ENCODE data around the gene GARIN1A. TPM values are rescaled to one million over a fixed set of nuclear protein-coding genes. Genes with fewer than 3 reads are reported as not detected.

GARIN1A gene
- total and polyA plus RNA-seq, 10 of the 15 experiments (the other 5 are each of a cell fraction or from before 2014, with no cell fraction given) = 0.04 to 0.43 (median 0.23) TPM; not detected in 1

DNA sequence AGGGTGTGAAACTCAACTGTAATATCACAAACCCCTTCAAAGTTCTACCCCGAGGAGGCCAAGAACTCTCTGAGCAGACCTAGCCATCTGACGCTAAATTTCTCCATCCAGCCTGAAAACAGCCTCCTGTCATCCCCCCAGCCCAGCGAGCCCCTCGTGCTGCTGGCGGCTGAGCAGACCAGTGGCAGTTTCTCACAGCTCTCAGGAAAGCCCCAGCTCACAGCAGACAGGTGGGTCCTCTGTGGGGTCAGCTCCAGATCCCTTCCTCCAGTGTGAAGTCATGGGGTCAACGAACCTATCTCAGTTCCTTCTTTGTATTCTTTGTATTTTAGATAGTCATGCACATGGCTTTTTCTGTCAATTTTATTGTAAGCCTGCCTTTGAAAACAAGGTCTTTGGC lies 7.8 kb downstream of the GARIN1A start (continued):
- TF ChIP-seq, protein P1, sequence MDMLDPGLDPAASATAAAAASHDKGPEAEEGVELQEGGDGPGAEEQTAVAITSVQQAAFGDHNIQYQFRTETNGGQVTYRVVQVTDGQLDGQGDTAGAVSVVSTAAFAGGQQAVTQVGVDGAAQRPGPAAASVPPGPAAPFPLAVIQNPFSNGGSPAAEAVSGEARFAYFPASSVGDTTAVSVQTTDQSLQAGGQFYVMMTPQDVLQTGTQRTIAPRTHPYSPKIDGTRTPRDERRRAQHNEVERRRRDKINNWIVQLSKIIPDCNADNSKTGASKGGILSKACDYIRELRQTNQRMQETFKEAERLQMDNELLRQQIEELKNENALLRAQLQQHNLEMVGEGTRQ (IDR thresholded peaks at IDR 0.05; ENCODE audit: borderline replicate concordance, low read depth, low read length) = no peak
- TF ChIP-seq IKZF1 (conservative IDR thresholded peaks at IDR 0.05) (peak; percentile 61), NFXL1 (IDR thresholded peaks at IDR 0.05; ENCODE audit: borderline replicate concordance) (no peak), BMI1 (IDR thresholded peaks at IDR 0.05; ENCODE audit: borderline replicate concordance) (no peak), TCF12 (IDR thresholded peaks at IDR 0.05; ENCODE audit: low read depth, low read length) (peak; percentile 50; the same call in 1 of the 2 replicates), POLR2AphosphoS5 (IDR thresholded peaks at IDR 0.05; ENCODE audit: low read length) (no peak), PAX8 (IDR thresholded peaks at IDR 0.05) (no peak), SPI1 (IDR thresholded peaks at IDR 0.05; ENCODE audit: borderline replicate concordance, insufficient read depth, low read depth, low read length) (peak; percentile 81)
- TF ChIP-seq, protein P2, sequence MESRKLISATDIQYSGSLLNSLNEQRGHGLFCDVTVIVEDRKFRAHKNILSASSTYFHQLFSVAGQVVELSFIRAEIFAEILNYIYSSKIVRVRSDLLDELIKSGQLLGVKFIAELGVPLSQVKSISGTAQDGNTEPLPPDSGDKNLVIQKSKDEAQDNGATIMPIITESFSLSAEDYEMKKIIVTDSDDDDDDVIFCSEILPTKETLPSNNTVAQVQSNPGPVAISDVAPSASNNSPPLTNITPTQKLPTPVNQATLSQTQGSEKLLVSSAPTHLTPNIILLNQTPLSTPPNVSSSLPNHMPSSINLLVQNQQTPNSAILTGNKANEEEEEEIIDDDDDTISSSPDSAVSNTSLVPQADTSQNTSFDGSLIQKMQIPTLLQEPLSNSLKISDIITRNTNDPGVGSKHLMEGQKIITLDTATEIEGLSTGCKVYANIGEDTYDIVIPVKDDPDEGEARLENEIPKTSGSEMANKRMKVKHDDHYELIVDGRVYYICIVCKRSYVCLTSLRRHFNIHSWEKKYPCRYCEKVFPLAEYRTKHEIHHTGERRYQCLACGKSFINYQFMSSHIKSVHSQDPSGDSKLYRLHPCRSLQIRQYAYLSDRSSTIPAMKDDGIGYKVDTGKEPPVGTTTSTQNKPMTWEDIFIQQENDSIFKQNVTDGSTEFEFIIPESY (IDR thresholded peaks at IDR 0.05) = 0 out of 2 replicates have a peak, but pooled peaks have one; percentile 51
- TF ChIP-seq, protein P3, sequence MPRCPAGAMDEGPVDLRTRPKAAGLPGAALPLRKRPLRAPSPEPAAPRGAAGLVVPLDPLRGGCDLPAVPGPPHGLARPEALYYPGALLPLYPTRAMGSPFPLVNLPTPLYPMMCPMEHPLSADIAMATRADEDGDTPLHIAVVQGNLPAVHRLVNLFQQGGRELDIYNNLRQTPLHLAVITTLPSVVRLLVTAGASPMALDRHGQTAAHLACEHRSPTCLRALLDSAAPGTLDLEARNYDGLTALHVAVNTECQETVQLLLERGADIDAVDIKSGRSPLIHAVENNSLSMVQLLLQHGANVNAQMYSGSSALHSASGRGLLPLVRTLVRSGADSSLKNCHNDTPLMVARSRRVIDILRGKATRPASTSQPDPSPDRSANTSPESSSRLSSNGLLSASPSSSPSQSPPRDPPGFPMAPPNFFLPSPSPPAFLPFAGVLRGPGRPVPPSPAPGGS (IDR thresholded peaks at IDR 0.05; ENCODE audit: borderline replicate concordance, insufficient read depth, low read depth, low read length, poor library complexity, severe bottlenecking) = no peak
- TF ChIP-seq, protein P4, sequence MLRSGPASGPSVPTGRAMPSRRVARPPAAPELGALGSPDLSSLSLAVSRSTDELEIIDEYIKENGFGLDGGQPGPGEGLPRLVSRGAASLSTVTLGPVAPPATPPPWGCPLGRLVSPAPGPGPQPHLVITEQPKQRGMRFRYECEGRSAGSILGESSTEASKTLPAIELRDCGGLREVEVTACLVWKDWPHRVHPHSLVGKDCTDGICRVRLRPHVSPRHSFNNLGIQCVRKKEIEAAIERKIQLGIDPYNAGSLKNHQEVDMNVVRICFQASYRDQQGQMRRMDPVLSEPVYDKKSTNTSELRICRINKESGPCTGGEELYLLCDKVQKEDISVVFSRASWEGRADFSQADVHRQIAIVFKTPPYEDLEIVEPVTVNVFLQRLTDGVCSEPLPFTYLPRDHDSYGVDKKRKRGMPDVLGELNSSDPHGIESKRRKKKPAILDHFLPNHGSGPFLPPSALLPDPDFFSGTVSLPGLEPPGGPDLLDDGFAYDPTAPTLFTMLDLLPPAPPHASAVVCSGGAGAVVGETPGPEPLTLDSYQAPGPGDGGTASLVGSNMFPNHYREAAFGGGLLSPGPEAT (IDR thresholded peaks at IDR 0.05; ENCODE audit: low read depth) = peak; percentile 72; the same call in 1 of the 2 replicates
- TF ChIP-seq, protein P5, sequence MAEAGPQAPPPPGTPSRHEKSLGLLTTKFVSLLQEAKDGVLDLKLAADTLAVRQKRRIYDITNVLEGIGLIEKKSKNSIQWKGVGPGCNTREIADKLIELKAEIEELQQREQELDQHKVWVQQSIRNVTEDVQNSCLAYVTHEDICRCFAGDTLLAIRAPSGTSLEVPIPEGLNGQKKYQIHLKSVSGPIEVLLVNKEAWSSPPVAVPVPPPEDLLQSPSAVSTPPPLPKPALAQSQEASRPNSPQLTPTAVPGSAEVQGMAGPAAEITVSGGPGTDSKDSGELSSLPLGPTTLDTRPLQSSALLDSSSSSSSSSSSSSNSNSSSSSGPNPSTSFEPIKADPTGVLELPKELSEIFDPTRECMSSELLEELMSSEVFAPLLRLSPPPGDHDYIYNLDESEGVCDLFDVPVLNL (IDR thresholded peaks at IDR 0.05; ENCODE audit: low read depth, low read length) = no peak
- TF ChIP-seq, protein P6, sequence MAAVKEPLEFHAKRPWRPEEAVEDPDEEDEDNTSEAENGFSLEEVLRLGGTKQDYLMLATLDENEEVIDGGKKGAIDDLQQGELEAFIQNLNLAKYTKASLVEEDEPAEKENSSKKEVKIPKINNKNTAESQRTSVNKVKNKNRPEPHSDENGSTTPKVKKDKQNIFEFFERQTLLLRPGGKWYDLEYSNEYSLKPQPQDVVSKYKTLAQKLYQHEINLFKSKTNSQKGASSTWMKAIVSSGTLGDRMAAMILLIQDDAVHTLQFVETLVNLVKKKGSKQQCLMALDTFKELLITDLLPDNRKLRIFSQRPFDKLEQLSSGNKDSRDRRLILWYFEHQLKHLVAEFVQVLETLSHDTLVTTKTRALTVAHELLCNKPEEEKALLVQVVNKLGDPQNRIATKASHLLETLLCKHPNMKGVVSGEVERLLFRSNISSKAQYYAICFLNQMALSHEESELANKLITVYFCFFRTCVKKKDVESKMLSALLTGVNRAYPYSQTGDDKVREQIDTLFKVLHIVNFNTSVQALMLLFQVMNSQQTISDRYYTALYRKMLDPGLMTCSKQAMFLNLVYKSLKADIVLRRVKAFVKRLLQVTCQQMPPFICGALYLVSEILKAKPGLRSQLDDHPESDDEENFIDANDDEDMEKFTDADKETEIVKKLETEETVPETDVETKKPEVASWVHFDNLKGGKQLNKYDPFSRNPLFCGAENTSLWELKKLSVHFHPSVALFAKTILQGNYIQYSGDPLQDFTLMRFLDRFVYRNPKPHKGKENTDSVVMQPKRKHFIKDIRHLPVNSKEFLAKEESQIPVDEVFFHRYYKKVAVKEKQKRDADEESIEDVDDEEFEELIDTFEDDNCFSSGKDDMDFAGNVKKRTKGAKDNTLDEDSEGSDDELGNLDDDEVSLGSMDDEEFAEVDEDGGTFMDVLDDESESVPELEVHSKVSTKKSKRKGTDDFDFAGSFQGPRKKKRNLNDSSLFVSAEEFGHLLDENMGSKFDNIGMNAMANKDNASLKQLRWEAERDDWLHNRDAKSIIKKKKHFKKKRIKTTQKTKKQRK (IDR thresholded peaks at IDR 0.05; ENCODE audit: low read depth, low read length) = no peak
- TF ChIP-seq, protein P7, sequence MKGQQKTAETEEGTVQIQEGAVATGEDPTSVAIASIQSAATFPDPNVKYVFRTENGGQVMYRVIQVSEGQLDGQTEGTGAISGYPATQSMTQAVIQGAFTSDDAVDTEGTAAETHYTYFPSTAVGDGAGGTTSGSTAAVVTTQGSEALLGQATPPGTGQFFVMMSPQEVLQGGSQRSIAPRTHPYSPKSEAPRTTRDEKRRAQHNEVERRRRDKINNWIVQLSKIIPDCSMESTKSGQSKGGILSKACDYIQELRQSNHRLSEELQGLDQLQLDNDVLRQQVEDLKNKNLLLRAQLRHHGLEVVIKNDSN (IDR thresholded peaks at IDR 0.05; ENCODE audit: borderline replicate concordance, extremely low read length, insufficient read depth, low read depth, low read length) = no peak

All from GM12878 (cell line).